Mucosa of gallbladder (tissue), 1 donor: ENCODE results near the gene RXFP4. TPM values are rescaled to one million over a fixed set of nuclear protein-coding genes. Genes with fewer than 3 reads are reported as not detected.
"Not testable (repeated sequence)": the region's sequence is repeated elsewhere in the genome, so short reads cannot be mapped to it uniquely, and the experiment has no call there.

Experiments used
- DNase-seq: peaks from one replicate; pipeline ENCODE4 v3.0.0-alpha.2; 2020; ENCODE audit warnings: low spot score
- total RNA-seq: library from RNA; stranded (reverse); gene quantifications from one replicate; pipeline ENCODE4 v1.2.1, GENCODE V29; 2021
- donor health status: DM: no; HTN: no; CAD: no.

Gene RXFP4
- total RNA-seq, 1 donor from 2014 or later = not detected

- DNase-seq = peak; percentile 72
Observed at GRCh38 chr1:155978325-155978972, 37.0 kb downstream of the RXFP4 start, which contains the start of gene ARHGEF2. ARHGEF2 (minus strand) TSS chr1:155978547; CDS start chr1:155978427, 120 bp downstream.

GRCh38 chr1:155978973-155979429 is 37.6 kb downstream of the RXFP4 start:
- no peak for DNase-seq

GRCh38 chr1:155979597-155980343 is 38.3 kb downstream of the RXFP4 start:
- no peak for DNase-seq

- DNase-seq = no peak
Observed at GRCh38 chr1:155981266-155982088, 40.0 kb downstream of the RXFP4 start.

GRCh38 chr1:155982106-155982505 is 40.7 kb downstream of the RXFP4 start:
- DNase-seq = no peak

- DNase-seq = no peak
Observed at GRCh38 chr1:155983191-155984024, 42.0 kb downstream of the RXFP4 start.

- DNase-seq = no peak
Observed at GRCh38 chr1:155984341-155984740, 42.9 kb downstream of the RXFP4 start.

GRCh38 chr1:155984903-155985645 is 43.6 kb downstream of the RXFP4 start:
- not testable (repeated sequence) for DNase-seq

- peak; percentile 75 for DNase-seq
Observed at GRCh38 chr1:155989242-155990004, 48.0 kb downstream of the RXFP4 start.

GRCh38 chr1:155990005-155990739 is 48.7 kb downstream of the RXFP4 start:
- DNase-seq = no peak

Other genes starting within 250 kb of the RXFP4 start
- gene GON4L, start 84.4 kb upstream of the RXFP4 start, total RNA-seq = 44.5 TPM
- 23.4 TPM for gene SYT11, start 82.1 kb upstream of the RXFP4 start, total RNA-seq
- gene RIT1, start 30.3 kb upstream of the RXFP4 start, total RNA-seq = 38.9 TPM
- gene KHDC4, start 7.2 kb upstream of the RXFP4 start, total RNA-seq = 44.5 TPM
- gene ARHGEF2, start 36.9 kb downstream of the RXFP4 start, total RNA-seq = 142 TPM
- gene SSR2, start 79.3 kb downstream of the RXFP4 start, total RNA-seq = 217 TPM
- 34.1 TPM for gene UBQLN4, start 112.2 kb downstream of the RXFP4 start, total RNA-seq
- gene LAMTOR2, start 113.1 kb downstream of the RXFP4 start, total RNA-seq = 77.0 TPM
- gene RAB25, start 119.5 kb downstream of the RXFP4 start, total RNA-seq = 103 TPM
- gene MEX3A, start 140.8 kb downstream of the RXFP4 start, total RNA-seq = 1.4 TPM
- gene LMNA, start 173.1 kb downstream of the RXFP4 start, total RNA-seq = 293 TPM
- 24.4 TPM for gene SEMA4A, start 211.9 kb downstream of the RXFP4 start, total RNA-seq